ENCODE results near the gene ZNRD2.
"Not testable (repeated sequence)": the region's sequence is repeated elsewhere in the genome, so short reads cannot be mapped to it uniquely, and the experiment has no call there.

ZNRD2 gene

DNA sequence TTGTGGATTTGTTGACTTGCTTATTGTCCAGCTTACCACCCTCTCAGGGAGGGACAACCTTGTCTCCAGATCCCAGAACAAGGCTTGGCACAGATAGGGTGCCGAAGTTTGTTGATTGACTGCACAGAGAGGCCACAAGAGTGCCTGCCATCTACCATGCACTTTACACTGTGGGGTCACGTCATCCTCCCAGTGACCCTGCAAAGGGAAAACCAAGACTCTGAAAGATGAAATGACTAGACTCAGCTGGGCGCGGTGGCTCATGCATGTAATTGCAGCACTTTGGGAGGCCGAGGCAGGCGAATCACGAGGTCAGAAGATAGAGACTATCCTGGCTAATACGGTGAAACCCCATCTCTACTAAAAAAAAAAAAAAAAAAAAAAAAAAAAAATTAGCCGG lies 7.5 kb upstream of the ZNRD2 start:
- ATAC-seq = no peak
- TF ChIP-seq TOX (CRISPR knock-in tag; IDR thresholded peaks at IDR 0.05; ENCODE audit: borderline replicate concordance) = no peak

GRCh38 chr11:65563601-65564000 lies 6.7 kb upstream of the ZNRD2 start:
- no peak for ATAC-seq
- TF ChIP-seq SNAI2 (CRISPR knock-in tag; IDR thresholded peaks at IDR 0.05) (no peak), ZFP3 (CRISPR knock-in tag; IDR thresholded peaks at IDR 0.05) (no peak), RARB (CRISPR knock-in tag; IDR thresholded peaks at IDR 0.05) (no peak), CSDC2 (CRISPR knock-in tag; IDR thresholded peaks at IDR 0.05) (no peak), ZNF70 (CRISPR knock-in tag; IDR thresholded peaks at IDR 0.05) (no peak), ZNF8 (CRISPR knock-in tag; IDR thresholded peaks at IDR 0.05) (no peak), BACH2 (CRISPR knock-in tag; IDR thresholded peaks at IDR 0.05; ENCODE audit: borderline replicate concordance) (no peak), ZFP30 (CRISPR knock-in tag; IDR thresholded peaks at IDR 0.05) (no peak), TOX (CRISPR knock-in tag; IDR thresholded peaks at IDR 0.05; ENCODE audit: borderline replicate concordance) (no peak), TCF4 (CRISPR knock-in tag; IDR thresholded peaks at IDR 0.05; ENCODE audit: borderline replicate concordance) (no peak), ZNF565 (CRISPR knock-in tag; conservative IDR thresholded peaks at IDR 0.05; ENCODE audit: low read depth) (no peak), GLIS3 (CRISPR knock-in tag; IDR thresholded peaks at IDR 0.05) (no peak), ESRRG (CRISPR knock-in tag; IDR thresholded peaks at IDR 0.05) (no peak), ISL1 (CRISPR knock-in tag; IDR thresholded peaks at IDR 0.05) (no peak)
- TF ChIP-seq, protein P1, sequence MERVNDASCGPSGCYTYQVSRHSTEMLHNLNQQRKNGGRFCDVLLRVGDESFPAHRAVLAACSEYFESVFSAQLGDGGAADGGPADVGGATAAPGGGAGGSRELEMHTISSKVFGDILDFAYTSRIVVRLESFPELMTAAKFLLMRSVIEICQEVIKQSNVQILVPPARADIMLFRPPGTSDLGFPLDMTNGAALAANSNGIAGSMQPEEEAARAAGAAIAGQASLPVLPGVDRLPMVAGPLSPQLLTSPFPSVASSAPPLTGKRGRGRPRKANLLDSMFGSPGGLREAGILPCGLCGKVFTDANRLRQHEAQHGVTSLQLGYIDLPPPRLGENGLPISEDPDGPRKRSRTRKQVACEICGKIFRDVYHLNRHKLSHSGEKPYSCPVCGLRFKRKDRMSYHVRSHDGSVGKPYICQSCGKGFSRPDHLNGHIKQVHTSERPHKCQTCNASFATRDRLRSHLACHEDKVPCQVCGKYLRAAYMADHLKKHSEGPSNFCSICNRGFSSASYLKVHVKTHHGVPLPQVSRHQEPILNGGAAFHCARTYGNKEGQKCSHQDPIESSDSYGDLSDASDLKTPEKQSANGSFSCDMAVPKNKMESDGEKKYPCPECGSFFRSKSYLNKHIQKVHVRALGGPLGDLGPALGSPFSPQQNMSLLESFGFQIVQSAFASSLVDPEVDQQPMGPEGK (CRISPR knock-in tag; IDR thresholded peaks at IDR 0.05; ENCODE audit: borderline replicate concordance) = no peak
- TF ChIP-seq, protein P2, sequence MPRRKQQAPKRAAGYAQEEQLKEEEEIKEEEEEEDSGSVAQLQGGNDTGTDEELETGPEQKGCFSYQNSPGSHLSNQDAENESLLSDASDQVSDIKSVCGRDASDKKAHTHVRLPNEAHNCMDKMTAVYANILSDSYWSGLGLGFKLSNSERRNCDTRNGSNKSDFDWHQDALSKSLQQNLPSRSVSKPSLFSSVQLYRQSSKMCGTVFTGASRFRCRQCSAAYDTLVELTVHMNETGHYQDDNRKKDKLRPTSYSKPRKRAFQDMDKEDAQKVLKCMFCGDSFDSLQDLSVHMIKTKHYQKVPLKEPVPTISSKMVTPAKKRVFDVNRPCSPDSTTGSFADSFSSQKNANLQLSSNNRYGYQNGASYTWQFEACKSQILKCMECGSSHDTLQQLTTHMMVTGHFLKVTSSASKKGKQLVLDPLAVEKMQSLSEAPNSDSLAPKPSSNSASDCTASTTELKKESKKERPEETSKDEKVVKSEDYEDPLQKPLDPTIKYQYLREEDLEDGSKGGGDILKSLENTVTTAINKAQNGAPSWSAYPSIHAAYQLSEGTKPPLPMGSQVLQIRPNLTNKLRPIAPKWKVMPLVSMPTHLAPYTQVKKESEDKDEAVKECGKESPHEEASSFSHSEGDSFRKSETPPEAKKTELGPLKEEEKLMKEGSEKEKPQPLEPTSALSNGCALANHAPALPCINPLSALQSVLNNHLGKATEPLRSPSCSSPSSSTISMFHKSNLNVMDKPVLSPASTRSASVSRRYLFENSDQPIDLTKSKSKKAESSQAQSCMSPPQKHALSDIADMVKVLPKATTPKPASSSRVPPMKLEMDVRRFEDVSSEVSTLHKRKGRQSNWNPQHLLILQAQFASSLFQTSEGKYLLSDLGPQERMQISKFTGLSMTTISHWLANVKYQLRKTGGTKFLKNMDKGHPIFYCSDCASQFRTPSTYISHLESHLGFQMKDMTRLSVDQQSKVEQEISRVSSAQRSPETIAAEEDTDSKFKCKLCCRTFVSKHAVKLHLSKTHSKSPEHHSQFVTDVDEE (CRISPR knock-in tag; IDR thresholded peaks at IDR 0.05) = no peak
- TF ChIP-seq, protein P3, sequence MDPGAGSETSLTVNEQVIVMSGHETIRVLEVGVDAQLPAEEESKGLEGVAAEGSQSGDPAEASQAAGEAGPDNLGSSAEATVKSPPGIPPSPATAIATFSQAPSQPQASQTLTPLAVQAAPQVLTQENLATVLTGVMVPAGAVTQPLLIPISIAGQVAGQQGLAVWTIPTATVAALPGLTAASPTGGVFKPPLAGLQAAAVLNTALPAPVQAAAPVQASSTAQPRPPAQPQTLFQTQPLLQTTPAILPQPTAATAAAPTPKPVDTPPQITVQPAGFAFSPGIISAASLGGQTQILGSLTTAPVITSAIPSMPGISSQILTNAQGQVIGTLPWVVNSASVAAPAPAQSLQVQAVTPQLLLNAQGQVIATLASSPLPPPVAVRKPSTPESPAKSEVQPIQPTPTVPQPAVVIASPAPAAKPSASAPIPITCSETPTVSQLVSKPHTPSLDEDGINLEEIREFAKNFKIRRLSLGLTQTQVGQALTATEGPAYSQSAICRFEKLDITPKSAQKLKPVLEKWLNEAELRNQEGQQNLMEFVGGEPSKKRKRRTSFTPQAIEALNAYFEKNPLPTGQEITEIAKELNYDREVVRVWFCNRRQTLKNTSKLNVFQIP (CRISPR knock-in tag; IDR thresholded peaks at IDR 0.05; ENCODE audit: borderline replicate concordance, low read depth) = no peak
- TF ChIP-seq, protein P4, sequence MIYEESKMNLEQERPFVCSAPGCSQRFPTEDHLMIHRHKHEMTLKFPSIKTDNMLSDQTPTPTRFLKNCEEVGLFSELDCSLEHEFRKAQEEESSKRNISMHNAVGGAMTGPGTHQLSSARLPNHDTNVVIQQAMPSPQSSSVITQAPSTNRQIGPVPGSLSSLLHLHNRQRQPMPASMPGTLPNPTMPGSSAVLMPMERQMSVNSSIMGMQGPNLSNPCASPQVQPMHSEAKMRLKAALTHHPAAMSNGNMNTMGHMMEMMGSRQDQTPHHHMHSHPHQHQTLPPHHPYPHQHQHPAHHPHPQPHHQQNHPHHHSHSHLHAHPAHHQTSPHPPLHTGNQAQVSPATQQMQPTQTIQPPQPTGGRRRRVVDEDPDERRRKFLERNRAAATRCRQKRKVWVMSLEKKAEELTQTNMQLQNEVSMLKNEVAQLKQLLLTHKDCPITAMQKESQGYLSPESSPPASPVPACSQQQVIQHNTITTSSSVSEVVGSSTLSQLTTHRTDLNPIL (CRISPR knock-in tag; IDR thresholded peaks at IDR 0.05; ENCODE audit: low read depth) = no peak

DNA sequence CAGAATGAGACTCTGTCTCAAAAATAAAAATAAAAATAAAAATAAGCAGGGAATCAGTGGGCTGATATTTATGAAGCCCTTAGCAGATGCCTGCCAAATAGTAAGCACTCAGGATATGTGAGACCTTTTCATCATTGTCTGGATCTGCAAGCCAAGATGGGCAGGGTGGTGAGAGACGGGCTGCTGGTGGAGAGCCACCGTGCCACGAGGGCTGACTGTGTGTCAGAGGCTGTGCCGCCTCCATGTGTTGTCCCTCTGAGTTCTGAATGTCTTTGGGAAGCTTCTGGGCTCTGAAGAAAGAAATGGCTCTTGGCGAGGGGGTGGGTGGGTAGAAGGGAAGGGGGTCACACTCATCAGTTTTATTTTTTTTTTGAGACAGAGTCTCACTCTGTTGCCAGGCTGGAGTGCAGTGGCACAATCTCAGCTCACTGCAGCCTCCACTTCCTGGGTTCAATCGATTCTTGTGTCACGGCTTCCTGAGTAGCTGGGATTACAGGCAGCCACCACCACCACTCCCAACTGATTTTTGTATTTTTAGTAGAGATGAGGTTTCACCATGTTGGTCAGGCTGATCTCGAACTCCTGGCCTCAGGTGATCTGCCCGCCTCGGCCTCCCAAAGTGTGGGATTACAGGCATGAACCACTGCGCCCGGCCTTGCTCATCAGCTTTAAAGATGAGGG lies 5.3 kb upstream of the ZNRD2 start:
- not testable (repeated sequence) for ATAC-seq

GRCh38 chr11:65565624-65566453 lies 4.4 kb upstream of the ZNRD2 start:
- ATAC-seq = no peak
- TF ChIP-seq, protein P2 (CRISPR knock-in tag; IDR thresholded peaks at IDR 0.05) = no peak
- TF ChIP-seq ZFP30 (CRISPR knock-in tag; IDR thresholded peaks at IDR 0.05) = no peak
- TF ChIP-seq, protein P3 (CRISPR knock-in tag; IDR thresholded peaks at IDR 0.05; ENCODE audit: borderline replicate concordance, low read depth) = no peak
- TF ChIP-seq, protein P5, sequence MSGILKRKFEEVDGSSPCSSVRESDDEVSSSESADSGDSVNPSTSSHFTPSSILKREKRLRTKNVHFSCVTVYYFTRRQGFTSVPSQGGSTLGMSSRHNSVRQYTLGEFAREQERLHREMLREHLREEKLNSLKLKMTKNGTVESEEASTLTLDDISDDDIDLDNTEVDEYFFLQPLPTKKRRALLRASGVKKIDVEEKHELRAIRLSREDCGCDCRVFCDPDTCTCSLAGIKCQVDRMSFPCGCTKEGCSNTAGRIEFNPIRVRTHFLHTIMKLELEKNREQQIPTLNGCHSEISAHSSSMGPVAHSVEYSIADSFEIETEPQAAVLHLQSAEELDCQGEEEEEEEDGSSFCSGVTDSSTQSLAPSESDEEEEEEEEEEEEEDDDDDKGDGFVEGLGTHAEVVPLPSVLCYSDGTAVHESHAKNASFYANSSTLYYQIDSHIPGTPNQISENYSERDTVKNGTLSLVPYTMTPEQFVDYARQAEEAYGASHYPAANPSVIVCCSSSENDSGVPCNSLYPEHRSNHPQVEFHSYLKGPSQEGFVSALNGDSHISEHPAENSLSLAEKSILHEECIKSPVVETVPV (CRISPR knock-in tag; IDR thresholded peaks at IDR 0.05) = no peak
- no peak for TF ChIP-seq ZNF8 (CRISPR knock-in tag; IDR thresholded peaks at IDR 0.05)
- TF ChIP-seq ZFP3 (CRISPR knock-in tag; IDR thresholded peaks at IDR 0.05) = no peak
- TF ChIP-seq PPARA (CRISPR knock-in tag; IDR thresholded peaks at IDR 0.05; ENCODE audit: borderline replicate concordance) = no peak
- no peak for TF ChIP-seq ISL1 (CRISPR knock-in tag; IDR thresholded peaks at IDR 0.05)
- TF ChIP-seq GLIS3 (CRISPR knock-in tag; IDR thresholded peaks at IDR 0.05) = no peak
- TF ChIP-seq ZNF70 (CRISPR knock-in tag; IDR thresholded peaks at IDR 0.05) = no peak
- TF ChIP-seq TOX (CRISPR knock-in tag; IDR thresholded peaks at IDR 0.05; ENCODE audit: borderline replicate concordance) = no peak
- TF ChIP-seq ESRRG (CRISPR knock-in tag; IDR thresholded peaks at IDR 0.05) = no peak
